ENCODE data around the gene MYO9B.
A peak's percentile ranks its signal among the peaks of the same experiment; 100 is the strongest.

MYO9B gene

GRCh38 chr19:17073869-17074633 is 1.5 kb upstream of the MYO9B start:
- intact Hi-C loops (cut with micrococcal nuclease): loop anchor here (2.0 to 10.0 kb wide), 2 partner anchors 17 to 111 kb away; no protein-coding TSS in a partner anchor
- peak overlapping the region; percentile 88 for H3K27ac Mint-ChIP-seq
- H3K9me3 Mint-ChIP-seq: no peaks in the 10 kb centered on the region
- peaks cover 64% of the 10 kb centered on the region for H3K36me3 Mint-ChIP-seq (ENCODE audit: low read depth)
- no peaks in the 10 kb centered on the region for H3K27me3 Mint-ChIP-seq
- peaks cover 68% of the 10 kb centered on the region for H3K4me1 Mint-ChIP-seq (ENCODE audit: low read depth)
- peak overlapping the region; percentile 90 for H3K4me3 Mint-ChIP-seq

GRCh38 chr19:17074634-17075034 is 943 bp upstream of the MYO9B start:
- Mint-ChIP-seq H3K27ac (peak overlapping the region; percentile 88), H3K4me3 (peak overlapping the region; percentile 90), H3K4me1 (ENCODE audit: low read depth) (peaks cover 68% of the 10 kb centered on the region), H3K27me3 (no peaks in the 10 kb centered on the region), H3K36me3 (ENCODE audit: low read depth) (peaks cover 61% of the 10 kb centered on the region), H3K9me3 (no peaks in the 10 kb centered on the region)
- intact Hi-C loops (cut with micrococcal nuclease): loop anchor here (1.0 to 10.0 kb wide), 5 partner anchors 16 to 152 kb away; partner anchors contain the start of gene OCEL1

DNA sequence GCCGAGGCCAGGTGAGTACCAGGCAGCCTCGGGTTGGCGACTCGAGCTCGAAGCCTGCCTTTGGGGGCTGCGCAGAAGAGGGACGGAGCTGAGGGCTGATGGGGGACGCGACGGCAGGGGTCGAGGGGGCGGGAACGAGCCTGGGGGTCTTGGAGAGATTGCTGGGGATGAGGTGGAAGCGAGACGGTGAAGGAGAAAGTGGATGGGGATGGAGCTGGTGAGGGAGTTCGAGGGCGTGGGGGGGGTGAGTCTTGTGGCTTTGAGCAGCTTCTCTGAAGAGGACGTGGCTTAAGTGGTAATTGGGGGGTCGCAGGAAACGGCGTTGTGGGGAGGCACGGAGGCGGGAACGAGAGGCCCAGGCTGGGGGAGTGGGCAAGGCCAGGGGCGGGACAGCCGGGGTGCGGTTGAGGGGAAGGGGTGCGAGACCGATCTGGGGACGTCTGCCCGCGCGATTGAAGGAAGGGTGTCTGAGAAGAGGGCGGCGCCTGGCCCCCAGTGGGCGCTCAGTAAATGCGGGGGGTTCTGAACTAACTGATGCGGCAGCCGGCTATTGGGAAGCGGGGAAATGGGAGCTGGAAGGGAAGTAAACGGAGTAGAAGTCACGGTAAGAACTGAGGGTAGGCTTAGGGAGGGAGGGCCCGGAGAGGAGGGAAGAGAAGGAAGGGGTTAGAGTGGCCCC is 426 bp downstream of the MYO9B start:
- no peaks in the 10 kb centered on the region for H3K9me3 Mint-ChIP-seq
- peaks cover 69% of the 10 kb centered on the region for H3K4me1 Mint-ChIP-seq (ENCODE audit: low read depth)
- H3K27ac Mint-ChIP-seq: peak overlapping the region; percentile 88
- intact Hi-C loops (cut with micrococcal nuclease): loop anchor here (1.0 to 10.0 kb wide), 5 partner anchors 15 to 150 kb away; partner anchors contain the start of gene OCEL1
- peak overlapping the region; percentile 90 for H3K4me3 Mint-ChIP-seq
- no peaks in the 10 kb centered on the region for H3K27me3 Mint-ChIP-seq
- peaks cover 53% of the 10 kb centered on the region for H3K36me3 Mint-ChIP-seq (ENCODE audit: low read depth)

- peaks cover 54% of the 10 kb centered on the region for H3K36me3 Mint-ChIP-seq (ENCODE audit: low read depth)
- no peaks in the 10 kb centered on the region for H3K27me3 Mint-ChIP-seq
- no peaks in the 10 kb centered on the region for H3K9me3 Mint-ChIP-seq
- intact Hi-C loops (cut with micrococcal nuclease): loop anchor here (5.0 to 10.0 kb wide), 3 partner anchors 36 to 108 kb away; no protein-coding TSS in a partner anchor
- peaks cover 74% of the 10 kb centered on the region for H3K4me1 Mint-ChIP-seq (ENCODE audit: low read depth)
- H3K4me3 Mint-ChIP-seq: peak overlapping the region; percentile 90
- peak overlapping the region; percentile 88 for H3K27ac Mint-ChIP-seq
Measured at GRCh38 chr19:17076543-17076991, 990 bp downstream of the MYO9B start.

- peaks cover 81% of the 10 kb centered on the region for H3K4me1 Mint-ChIP-seq (ENCODE audit: low read depth)
- H3K27me3 Mint-ChIP-seq: no peaks in the 10 kb centered on the region
- H3K36me3 Mint-ChIP-seq (ENCODE audit: low read depth): peaks cover 60% of the 10 kb centered on the region
- H3K27ac Mint-ChIP-seq: peak overlapping the region; percentile 88
- intact Hi-C loops (cut with micrococcal nuclease): loop anchor here (5.0 to 10.0 kb wide), 3 partner anchors 35 to 107 kb away; no protein-coding TSS in a partner anchor
- H3K4me3 Mint-ChIP-seq: peak overlapping the region; percentile 90
- no peaks in the 10 kb centered on the region for H3K9me3 Mint-ChIP-seq
Measured at GRCh38 chr19:17077447-17078028, 2.0 kb downstream of the MYO9B start.

GRCh38 chr19:17078036-17078919 is 2.7 kb downstream of the MYO9B start:
- Mint-ChIP-seq H3K4me1 (ENCODE audit: low read depth) (peaks cover 81% of the 10 kb centered on the region), H3K27me3 (no peaks in the 10 kb centered on the region), H3K27ac (peak overlapping the region; percentile 40), H3K36me3 (ENCODE audit: low read depth) (peaks cover 60% of the 10 kb centered on the region), H3K4me3 (peak overlapping the region; percentile 90), H3K9me3 (no peaks in the 10 kb centered on the region)
- intact Hi-C loops (cut with micrococcal nuclease): loop anchor here (5.0 to 10.0 kb wide), 3 partner anchors 34 to 107 kb away; no protein-coding TSS in a partner anchor

DNA sequence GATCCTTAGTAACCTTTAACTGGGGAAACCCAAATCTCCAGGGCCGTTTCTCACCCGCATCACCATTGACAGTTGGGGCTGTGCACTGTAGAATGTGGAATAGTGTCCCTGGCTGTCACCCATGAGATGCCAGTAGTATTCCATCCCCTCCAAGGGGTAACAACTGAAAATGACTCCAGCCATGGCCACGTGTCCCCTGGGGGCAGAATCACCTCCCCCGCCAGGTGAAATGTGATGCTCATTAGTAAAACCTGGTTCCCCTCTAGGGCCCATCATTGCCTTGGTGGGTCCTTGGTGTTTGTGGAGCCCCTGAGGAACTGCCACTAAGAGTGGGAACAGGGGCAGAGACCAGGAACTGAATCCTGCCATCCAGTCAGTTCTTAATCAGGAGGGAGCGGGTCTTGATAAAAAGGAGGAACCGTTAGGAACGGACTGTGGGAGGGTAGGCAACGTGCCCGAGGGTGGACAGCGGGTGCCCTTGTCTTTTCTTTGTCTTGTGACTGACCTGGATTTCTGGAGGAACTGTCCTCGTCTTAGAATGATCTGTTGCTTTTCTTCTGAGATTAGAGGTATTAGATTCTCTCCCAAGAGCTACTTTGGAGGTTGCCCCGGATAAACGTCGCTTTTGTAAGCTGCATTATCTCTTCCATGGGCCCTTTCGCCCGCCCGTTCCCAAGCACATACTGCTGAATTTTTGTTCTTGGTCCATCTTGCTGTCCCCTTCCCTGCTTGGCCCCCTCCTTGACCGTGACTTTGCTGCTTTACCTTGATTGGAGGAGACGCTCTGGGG is 3.5 kb downstream of the MYO9B start:
- Mint-ChIP-seq H3K36me3 (ENCODE audit: low read depth) (peaks cover 66% of the 10 kb centered on the region), H3K27ac (peak overlapping the region; percentile 80), H3K4me3 (peak overlapping the region; percentile 60), H3K4me1 (ENCODE audit: low read depth) (peaks cover 80% of the 10 kb centered on the region), H3K9me3 (no peaks in the 10 kb centered on the region), H3K27me3 (no peaks in the 10 kb centered on the region)
- intact Hi-C loops (cut with micrococcal nuclease): loop anchor here (5.0 to 10.0 kb wide), 3 partner anchors 33 to 106 kb away; no protein-coding TSS in a partner anchor

GRCh38 chr19:17079710-17080439 is 4.3 kb downstream of the MYO9B start:
- H3K27me3 Mint-ChIP-seq: no peaks in the 10 kb centered on the region
- H3K36me3 Mint-ChIP-seq (ENCODE audit: low read depth): peaks cover 70% of the 10 kb centered on the region
- peak overlapping the region; percentile 80 for H3K27ac Mint-ChIP-seq
- H3K4me3 Mint-ChIP-seq: peak overlapping the region; percentile 60
- H3K9me3 Mint-ChIP-seq: no peaks in the 10 kb centered on the region
- intact Hi-C loops (cut with micrococcal nuclease): loop anchor here (5.0 to 10.0 kb wide), 3 partner anchors 32 to 105 kb away; no protein-coding TSS in a partner anchor
- peaks cover 76% of the 10 kb centered on the region for H3K4me1 Mint-ChIP-seq (ENCODE audit: low read depth)

DNA sequence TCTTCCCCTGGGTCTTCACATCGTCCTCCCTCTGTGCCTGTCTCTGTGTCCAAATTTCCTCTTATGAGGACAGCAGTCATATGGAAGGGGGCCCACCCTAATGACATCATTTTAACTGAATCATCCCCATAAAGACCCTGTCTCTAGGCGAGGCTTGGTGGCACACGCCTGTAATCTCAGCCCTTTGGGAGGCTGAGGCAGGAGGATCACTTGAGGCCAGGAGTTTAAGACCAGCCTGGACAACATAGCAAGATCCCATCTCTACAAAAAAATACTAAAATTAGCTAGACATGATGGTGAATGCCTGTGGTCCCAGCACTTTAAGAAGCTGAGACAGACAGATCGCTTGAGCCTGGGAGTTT is 4.8 kb downstream of the MYO9B start:
- H3K4me1 Mint-ChIP-seq (ENCODE audit: low read depth): peaks cover 81% of the 10 kb centered on the region
- intact Hi-C loops (cut with micrococcal nuclease): no loop called here
- no peak overlapping the region for H3K4me3 Mint-ChIP-seq
- H3K27me3 Mint-ChIP-seq: no peaks in the 10 kb centered on the region
- no peaks in the 10 kb centered on the region for H3K9me3 Mint-ChIP-seq
- peak overlapping the region; percentile 80 for H3K27ac Mint-ChIP-seq
- H3K36me3 Mint-ChIP-seq (ENCODE audit: low read depth): peaks cover 70% of the 10 kb centered on the region

DNA sequence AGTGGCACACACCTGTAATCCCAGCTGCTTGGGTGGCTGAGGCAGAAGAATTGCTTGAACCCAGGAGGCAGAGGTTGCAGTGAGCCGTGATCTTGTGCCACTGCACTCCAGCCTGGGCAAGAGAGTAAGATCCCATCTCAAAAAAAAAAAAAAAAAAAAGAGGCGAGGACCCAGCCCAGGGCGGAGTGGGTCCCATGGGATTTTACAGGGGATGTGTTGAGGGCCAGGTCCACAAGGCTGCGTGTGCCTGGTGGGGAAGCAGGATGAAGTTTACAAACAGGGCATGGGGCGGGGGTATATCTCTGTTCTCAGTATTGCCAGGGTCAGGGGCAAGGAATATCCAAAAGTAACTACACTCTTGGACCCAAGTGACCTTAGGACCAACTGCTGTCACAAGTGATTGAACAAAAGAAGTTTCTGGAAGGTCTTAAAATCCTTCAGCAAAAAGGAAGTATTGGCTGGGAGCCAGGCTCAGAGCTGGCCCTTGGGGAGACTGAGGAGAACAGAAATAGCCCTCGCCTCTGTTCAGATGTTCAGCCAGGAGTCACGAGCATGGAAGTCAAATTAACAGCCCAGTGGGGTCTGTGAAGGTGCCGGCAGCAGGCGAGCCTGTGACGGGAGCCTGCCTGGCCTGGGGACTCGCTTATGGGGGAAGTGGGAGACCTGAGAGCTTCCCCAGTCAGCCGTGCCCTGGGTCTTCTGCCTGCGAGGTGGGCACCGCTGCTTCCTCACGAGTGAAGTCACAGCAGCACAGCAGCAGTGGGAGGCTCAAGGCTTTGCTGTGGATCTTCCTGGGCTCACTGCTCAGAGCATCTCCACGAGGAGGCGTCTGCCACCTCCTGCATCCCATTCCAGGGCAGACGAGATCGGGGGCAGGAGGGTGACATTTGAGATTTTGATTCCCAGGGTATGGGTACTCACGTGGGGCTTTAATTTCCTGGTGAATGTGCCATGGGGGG is 6.4 kb downstream of the MYO9B start:
- intact Hi-C loops (cut with micrococcal nuclease): no loop called here
- Mint-ChIP-seq H3K27me3 (no peaks in the 10 kb centered on the region), H3K4me3 (no peak overlapping the region), H3K9me3 (no peaks in the 10 kb centered on the region), H3K4me1 (ENCODE audit: low read depth) (peaks cover 90% of the 10 kb centered on the region), H3K36me3 (ENCODE audit: low read depth) (peaks cover 75% of the 10 kb centered on the region), H3K27ac (peak overlapping the region; percentile 58)

DNA sequence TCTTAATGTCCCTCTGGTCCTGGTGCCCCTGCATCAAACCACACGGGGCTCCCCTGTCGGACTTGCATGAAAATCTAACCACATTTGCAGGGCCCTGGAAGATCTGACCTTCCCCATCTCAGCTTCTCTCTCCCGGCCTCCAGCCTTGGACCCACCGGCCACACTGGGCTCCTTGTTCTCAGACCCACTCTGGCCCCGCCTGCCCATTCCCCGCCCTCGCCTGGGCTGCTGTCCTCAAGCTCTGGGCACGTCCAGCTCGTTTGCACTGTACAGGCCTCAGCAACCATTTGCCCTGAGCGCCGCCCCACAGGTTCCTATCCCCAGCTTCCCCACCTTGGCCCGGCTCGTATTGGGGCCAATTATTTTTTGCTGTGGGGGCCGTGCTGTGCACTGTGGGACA is 10.5 kb downstream of the MYO9B start:
- Mint-ChIP-seq H3K27ac (peak overlapping the region; percentile 32), H3K36me3 (ENCODE audit: low read depth) (peaks cover 96% of the 10 kb centered on the region), H3K4me1 (ENCODE audit: low read depth) (peaks cover 94% of the 10 kb centered on the region), H3K27me3 (no peaks in the 10 kb centered on the region), H3K9me3 (no peaks in the 10 kb centered on the region), H3K4me3 (no peak overlapping the region)
- intact Hi-C loops (cut with micrococcal nuclease): no loop called here
